Epidermal melanocyte (primary cell): ENCODE results near the gene NACAD.
"Not testable (repeated sequence)": the region's sequence is repeated elsewhere in the genome, so short reads cannot be mapped to it uniquely, and the experiment has no call there.

Experiments used
- DNase-seq: peaks from one replicate; pipeline ENCODE4 v3.0.0; 2011; ENCODE audit warnings: low spot score; ENCODE audit not compliant: insufficient read length

NACAD gene

DNA sequence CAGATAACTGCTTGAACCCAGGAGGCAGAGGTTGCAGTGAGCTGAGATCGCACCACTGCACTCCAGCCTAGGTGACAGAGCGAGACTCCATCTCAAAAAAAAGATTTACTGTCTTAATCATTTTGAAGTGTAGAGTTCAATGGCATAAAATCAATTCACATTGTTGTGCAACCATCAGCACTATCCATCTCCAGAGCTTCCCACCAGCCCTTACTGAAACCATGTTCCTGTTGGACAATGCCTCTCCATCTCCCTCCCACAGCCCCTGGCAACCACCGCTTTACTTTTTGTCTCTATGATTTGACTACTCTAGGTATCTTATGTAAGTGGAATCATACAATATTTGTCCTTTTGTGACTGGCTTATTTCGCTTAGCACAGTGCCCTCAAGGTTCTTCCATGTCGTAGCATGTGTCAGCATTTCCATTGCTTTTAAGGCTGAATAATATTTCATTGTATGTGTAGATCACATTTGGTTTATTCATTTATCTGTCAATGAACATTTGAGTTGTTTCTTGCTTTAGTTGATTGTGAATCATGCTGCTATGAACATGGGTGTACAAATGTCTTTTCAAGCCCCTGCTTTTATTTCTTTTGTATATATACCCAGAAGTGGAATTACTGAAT lies 33.1 kb downstream of the NACAD start:
- no peak for DNase-seq

- no peak for DNase-seq
These were observed 33.8 kb downstream of the NACAD start for GRCh38 chr7:45055016-45055415.

DNA sequence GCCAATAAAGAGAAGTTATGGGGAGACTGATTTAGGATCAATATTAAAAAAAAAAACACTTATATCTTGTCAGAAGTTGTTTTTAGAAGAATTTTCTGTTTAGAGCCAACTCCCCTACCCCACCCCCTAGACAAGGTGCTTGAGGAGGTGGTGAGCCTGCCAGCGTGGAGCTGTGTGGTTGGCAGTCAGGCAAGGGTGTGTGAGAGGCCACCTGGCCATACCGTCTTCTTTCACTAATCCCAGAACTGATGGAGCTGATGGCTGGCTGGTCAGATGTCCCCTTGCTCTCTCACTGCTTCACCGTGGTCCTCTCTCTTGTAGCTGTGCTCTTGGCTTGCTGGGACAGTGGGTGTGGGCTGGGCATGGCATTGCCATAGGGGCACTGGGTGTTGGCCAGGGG lies 34.3 kb downstream of the NACAD start:
- no peak for DNase-seq

DNA sequence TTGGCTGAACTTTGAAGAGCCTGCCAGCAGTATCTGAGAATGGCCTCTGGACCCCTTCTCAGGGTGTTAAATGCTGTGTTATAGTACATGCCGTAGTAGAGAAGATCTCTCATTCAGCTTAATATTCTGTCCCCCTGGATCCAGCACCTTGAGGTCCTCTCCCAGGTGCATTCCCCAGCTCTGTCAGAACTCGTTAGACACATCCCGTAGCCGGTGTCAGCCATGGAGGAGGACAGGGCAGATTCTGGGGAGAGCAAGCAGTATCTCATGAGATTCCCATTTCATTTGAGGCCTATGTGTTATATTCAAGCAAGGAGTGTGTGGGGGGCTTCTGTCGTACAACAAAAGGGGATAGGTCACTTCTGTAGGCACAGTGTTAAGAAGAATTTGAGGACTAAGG lies 34.8 kb downstream of the NACAD start:
- no peak for DNase-seq

GRCh38 chr7:45053401-45053800 lies 35.4 kb downstream of the NACAD start:
- no peak for DNase-seq

DNA sequence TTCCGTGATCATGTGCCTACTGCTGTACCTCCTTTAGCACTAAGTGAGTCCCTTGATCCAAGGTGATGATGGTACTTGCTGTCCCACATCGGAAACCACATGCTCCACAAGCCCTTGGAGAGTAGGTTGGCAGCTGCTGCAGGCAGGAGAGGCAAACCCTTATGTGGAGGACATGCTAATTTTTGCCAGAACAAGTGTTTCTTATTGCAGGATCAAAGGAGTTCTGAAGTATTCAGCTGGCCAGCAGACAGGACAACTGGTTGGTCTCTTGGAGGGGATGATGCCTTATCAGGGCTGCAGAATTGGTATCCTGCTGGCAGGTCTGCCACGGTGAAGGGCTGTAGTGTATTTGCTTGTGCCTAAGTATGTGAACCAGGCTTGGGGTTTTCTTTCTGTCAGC lies 36.8 kb downstream of the NACAD start:
- DNase-seq, result no peak

DNA sequence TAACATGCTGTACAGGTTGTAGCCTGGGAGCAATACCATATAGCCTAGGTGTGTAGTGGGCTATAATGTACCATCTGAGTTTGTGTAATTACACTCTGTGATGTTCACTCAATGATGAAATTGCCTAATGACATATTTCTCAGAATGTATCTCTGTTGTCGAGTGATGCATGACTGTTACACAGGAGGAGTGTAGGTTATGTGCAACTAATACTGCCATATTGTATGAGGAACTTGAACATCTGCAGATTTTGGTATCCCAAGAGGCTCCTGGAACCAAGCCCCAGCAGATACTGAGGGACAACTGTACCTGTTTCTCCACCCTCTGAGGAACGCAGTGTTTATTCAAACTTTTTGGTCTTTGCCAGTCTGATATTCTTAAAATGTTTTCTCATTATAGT lies 38.6 kb downstream of the NACAD start:
- no peak for DNase-seq

GRCh38 chr7:45048748-45049147 lies 40.0 kb downstream of the NACAD start:
- DNase-seq, result no peak

DNA sequence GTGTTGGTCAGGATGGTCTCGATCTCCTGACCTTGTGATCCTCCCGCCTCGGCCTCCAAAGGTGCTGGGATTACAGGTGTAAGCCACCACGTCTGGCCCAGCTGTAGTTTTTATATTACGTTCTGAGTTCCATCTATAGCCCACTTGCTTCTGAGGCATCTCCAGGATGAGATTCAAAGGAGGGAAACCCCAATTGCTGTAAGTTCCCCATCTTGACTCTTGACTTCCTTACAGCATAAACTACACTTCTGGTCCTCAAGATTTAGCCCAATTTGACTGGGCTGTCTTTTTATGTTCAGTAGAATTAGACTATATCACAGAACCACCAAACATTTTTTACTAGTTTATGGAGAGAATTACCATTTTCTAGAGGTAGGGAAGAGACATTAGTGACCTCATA lies 44.4 kb downstream of the NACAD start:
- no peak for DNase-seq

DNA sequence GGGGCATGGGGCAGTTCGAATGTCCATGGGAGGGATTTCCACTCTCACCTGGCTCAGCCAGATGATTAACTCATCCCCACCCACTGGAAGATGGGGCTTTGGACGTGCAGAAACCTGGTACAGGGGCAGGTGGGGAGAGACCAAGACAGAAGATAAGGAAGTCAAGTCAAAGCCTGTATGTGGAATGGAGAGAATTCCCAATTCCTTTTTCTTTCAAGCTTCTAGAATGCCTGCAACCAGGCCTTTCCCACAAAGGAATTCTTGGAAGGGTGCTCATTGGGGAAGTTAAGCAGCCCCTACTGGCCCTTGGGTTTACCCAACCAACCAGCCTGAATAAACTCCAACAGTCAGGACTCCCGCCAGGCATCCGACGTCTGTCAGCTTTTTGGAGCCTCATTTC lies 49.7 kb downstream of the NACAD start:
- no peak for DNase-seq

DNA sequence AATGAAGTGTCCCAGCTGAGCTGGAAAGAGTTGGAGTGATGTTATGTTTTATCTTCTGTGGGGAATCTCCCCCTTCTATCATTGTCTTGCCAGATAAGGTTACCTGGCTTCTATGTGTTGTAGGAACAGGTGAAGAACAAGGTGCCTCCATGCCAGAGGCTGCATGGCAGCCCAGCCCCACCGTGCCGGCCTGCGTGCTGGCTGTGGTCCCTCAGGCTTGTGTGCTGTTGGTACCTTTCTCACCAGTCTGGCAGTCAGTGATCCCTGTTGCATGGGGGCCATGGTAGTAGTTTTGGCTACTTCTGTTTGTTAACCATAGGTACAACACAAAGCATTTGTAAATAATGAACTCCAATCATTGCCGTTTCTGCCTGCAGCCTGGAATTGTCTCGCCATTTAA lies 50.9 kb downstream of the NACAD start:
- no peak for DNase-seq

DNA sequence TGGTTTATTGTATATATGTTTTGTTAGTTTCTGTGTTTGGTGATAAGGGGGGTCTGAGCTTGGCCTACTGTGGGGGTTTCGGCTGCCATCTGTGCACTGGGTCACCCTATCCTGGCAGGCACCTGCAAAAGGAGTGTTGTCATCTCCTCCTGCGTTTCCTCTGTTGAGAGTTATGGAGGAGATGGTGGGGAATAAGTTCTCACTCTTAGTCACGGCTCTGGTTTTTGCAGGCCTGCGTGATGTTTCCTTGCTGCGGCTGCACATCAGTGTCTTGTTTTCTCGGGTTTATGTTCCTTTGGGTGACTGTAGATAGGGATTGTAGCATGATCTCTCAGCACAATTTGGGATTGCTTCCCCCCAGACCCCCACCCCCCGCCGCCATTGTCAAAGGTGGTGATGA lies 52.0 kb downstream of the NACAD start:
- DNase-seq, result no peak

GRCh38 chr7:45036317-45036716 lies 52.5 kb downstream of the NACAD start:
- DNase-seq, result no peak

- no peak for DNase-seq
These were observed 52.9 kb downstream of the NACAD start for GRCh38 chr7:45035893-45036292.

DNA sequence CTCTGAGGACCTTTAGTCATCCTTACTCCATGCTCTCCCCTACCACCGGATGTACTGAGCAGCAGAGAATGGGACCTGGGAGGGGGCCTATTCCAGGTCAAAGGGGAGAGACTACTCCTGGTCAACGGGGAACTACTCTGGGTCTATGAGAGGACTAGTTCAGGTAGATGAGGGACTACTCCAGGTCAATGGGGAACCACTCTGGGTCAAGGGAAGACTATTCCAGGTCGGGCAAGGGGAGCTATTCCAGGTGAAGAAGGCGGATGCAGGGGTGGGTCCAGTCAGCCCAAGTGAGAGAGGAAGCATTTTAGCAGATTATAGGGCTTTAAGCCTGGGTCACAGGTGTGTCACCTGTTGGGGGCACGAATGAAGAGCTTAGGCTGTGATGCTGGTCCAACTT lies 53.4 kb downstream of the NACAD start:
- no peak for DNase-seq

DNA sequence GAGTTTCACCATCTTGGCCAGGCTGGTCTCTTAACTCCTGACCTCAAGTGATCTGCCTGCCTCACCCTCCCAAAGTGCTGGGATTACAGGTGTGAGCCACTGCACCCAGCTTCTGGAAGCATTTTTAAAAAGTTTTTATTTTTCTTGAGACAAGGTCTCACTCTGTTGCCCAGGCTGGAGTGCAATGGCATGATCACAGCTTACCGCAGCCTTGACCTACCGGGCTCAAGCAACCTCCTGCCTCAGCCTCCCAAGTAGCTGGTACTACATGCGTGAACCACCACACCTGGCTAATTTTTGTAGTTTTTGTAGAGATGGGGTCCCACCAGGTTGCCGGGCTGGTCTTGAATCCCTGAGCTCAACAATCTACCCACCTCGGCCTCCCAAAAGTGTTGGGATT lies 54.1 kb downstream of the NACAD start:
- not testable (repeated sequence) for DNase-seq

DNA sequence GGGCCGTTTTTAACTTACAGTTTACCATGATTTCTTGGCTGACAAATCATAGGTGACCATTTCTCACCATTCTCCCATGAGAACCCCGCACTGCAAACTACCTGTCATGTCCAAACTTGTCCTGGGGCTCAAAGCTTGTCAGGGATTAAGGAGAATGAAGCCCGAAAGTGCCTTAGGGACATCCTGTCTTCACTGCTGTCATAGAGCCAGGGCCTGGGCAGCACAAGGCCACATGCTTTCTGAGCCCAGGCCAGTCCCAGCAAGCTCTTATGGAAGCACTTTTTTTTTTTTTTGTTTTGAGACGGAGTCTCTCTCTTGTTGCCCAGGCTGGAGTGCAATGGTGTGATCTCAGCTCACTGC lies 54.9 kb downstream of the NACAD start:
- no peak for DNase-seq

DNA sequence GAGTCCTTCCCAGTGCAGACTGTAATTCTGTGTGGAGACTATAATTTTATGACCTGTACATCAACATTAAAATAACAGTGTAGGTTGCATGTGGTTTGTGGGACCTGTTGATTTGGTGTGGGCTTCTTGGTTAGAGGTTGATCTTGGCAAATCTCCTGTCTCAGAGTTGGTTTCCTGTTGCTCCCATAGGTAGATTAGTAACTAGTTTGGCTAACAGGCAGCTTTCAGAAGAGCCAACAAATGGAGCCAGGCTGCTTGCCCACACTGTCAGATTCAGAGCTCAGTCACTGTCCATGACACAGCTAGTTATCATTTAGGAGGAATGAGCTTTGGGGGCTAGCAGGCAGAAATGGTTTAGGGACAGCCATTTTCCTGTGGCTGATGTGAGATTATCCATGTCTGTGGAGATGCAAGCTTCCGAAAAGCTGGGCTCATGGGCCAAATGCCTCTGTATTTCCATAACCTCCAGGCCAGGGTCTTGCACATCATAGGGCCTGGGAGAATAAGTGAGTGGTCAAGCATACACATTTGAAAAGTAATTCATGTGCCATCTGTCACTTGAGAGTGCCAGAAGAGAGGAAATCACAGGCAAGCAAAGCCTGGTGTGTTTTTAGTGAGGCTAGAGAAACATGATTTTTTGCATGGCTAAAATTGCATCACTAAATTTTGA lies 55.4 kb downstream of the NACAD start:
- DNase-seq, result no peak

GRCh38 chr7:45032421-45032820 lies 56.3 kb downstream of the NACAD start:
- DNase-seq, result no peak

DNA sequence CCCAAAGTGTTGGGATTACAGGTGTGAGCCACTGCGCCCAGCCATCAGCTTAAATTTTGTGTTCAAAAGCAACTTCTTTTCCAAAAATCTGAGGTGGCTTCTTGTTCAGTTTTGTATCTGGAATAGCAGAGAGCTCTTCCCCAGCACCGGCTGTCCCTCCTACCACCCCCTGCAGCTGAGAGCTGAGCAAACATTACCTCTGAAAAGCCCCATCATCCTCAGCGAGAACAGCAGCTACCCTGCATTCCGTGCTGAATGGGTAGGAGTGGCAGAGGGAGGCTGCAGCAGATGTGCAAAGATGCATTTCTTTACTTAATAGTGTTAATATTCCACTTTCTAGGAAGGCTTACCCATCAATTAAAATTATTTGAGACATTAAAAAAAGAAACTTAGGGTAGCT lies 56.9 kb downstream of the NACAD start:
- DNase-seq, result no peak
